Nephron progenitor cell (in vitro differentiated cells): ENCODE data around the gene PPP2R5A.

Experiments
- DNase-seq: peaks from one replicate; pipeline ENCODE4 v3.0.0; 2021
- H3K27ac Mint-ChIP-seq: 2 replicates; pipeline ENCODE4 v1.8.0; 2021; ENCODE audit warnings: mild to moderate bottlenecking, moderate library complexity, mixed read lengths
- H3K27me3 Mint-ChIP-seq: 2 replicates; pipeline ENCODE4 v1.8.0; 2021; ENCODE audit warnings: mild to moderate bottlenecking, low read depth, mixed read lengths; ENCODE audit not compliant: poor library complexity
- H3K36me3 Mint-ChIP-seq: 2 replicates; pipeline ENCODE4 v1.8.0; 2021; ENCODE audit warnings: low read depth, mixed read lengths
- H3K4me1 Mint-ChIP-seq: 2 replicates; pipeline ENCODE4 v1.8.0; 2021; ENCODE audit warnings: mixed read lengths
- H3K4me3 Mint-ChIP-seq: 2 replicates; pipeline ENCODE4 v1.8.0; 2021; ENCODE audit warnings: mild to moderate bottlenecking, moderate library complexity, mixed read lengths
- H3K9me3 Mint-ChIP-seq: 2 replicates; pipeline ENCODE4 v1.8.0; 2021; ENCODE audit warnings: mild to moderate bottlenecking, moderate library complexity, mixed read lengths
- CTCF ChIP-seq: fragments of 200-600 bp; sonication (generic); IDR thresholded peaks from 2 replicates; pipeline ENCODE4 v1.5.0; 2021; ENCODE audit warnings: antibody characterized with exemption

PPP2R5A gene

GRCh38 chr1:212289262-212290077, 4.3 kb downstream of the PPP2R5A start:
- H3K4me3 Mint-ChIP-seq, result no peak overlapping the region

GRCh38 chr1:212290608-212291007, 5.4 kb downstream of the PPP2R5A start:
- no peaks in the 10 kb centered on the region for H3K27me3 Mint-ChIP-seq
- no peaks in the 10 kb centered on the region for H3K36me3 Mint-ChIP-seq
- no peak overlapping the region for H3K4me3 Mint-ChIP-seq
- peaks cover 51% of the 10 kb centered on the region for H3K4me1 Mint-ChIP-seq
- TF ChIP-seq CTCF, result no peak
- no peaks in the 10 kb centered on the region for H3K9me3 Mint-ChIP-seq
- DNase-seq, result no peak
- no peak overlapping the region for H3K27ac Mint-ChIP-seq

More at GRCh38 chr1:212289262-212290077, 4.3 kb downstream of the PPP2R5A start:
- no peak for TF ChIP-seq CTCF
- Mint-ChIP-seq H3K27ac (no peak overlapping the region), H3K27me3 (no peaks in the 10 kb centered on the region), H3K4me1 (peaks cover 56% of the 10 kb centered on the region), H3K9me3 (no peaks in the 10 kb centered on the region), H3K36me3 (no peaks in the 10 kb centered on the region)
- no peak for DNase-seq

GRCh38 chr1:212291505-212292134, 6.4 kb downstream of the PPP2R5A start:
- Mint-ChIP-seq H3K4me3 (no peak overlapping the region), H3K36me3 (no peaks in the 10 kb centered on the region), H3K27me3 (no peaks in the 10 kb centered on the region), H3K27ac (no peak overlapping the region), H3K9me3 (no peaks in the 10 kb centered on the region), H3K4me1 (peaks cover 48% of the 10 kb centered on the region)
- no peak for DNase-seq
- TF ChIP-seq CTCF, result peak; percentile 60

GRCh38 chr1:212292250-212293105, 7.3 kb downstream of the PPP2R5A start:
- H3K4me1 Mint-ChIP-seq, result peaks cover 40% of the 10 kb centered on the region
- no peaks in the 10 kb centered on the region for H3K27me3 Mint-ChIP-seq
- no peak for TF ChIP-seq CTCF

GRCh38 chr1:212293579-212293978, 8.4 kb downstream of the PPP2R5A start:
- TF ChIP-seq CTCF, result no peak
- no peaks in the 10 kb centered on the region for H3K27me3 Mint-ChIP-seq
- no peaks in the 10 kb centered on the region for H3K9me3 Mint-ChIP-seq
- no peak overlapping the region for H3K4me3 Mint-ChIP-seq
- H3K4me1 Mint-ChIP-seq, result peaks cover 33% of the 10 kb centered on the region
- DNase-seq, result no peak
- no peak overlapping the region for H3K27ac Mint-ChIP-seq
- no peaks in the 10 kb centered on the region for H3K36me3 Mint-ChIP-seq

More at GRCh38 chr1:212292250-212293105, 7.3 kb downstream of the PPP2R5A start:
- H3K36me3 Mint-ChIP-seq, result no peaks in the 10 kb centered on the region
- H3K9me3 Mint-ChIP-seq, result no peaks in the 10 kb centered on the region
- H3K4me3 Mint-ChIP-seq, result no peak overlapping the region
- no peak overlapping the region for H3K27ac Mint-ChIP-seq
- no peak for DNase-seq
